ENCODE results near the gene TMEM164. TPM values are rescaled to one million over a fixed set of nuclear protein-coding genes. Genes with fewer than 3 reads are reported as not detected.

TMEM164 gene
- total RNA-seq, 1 donor from 2014 or later: 6.9 TPM

DNA sequence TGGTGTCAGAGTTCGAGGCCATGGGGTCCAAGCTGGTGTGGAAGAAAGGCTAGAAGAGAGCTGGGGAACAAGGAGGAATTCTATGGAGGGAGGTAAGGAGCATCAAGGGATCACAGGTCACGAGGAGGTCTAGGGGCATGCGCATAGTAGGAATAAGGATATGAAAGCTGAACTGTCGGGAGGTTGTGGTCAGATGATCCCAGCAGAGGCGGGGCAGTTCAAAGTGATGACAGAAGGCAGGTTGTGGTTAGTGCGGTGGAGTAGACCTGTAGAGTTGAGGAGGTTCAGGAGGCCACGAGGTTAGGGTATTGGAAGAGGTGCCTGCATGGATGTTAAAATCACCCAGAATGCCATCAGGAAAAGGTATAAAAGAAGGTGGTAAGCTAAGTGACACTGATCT, 156.3 kb downstream of the TMEM164 start:
- DNase-seq (ENCODE audit: low spot score in 2 of 2): no peak
- no peak for FAIRE-seq

DNA sequence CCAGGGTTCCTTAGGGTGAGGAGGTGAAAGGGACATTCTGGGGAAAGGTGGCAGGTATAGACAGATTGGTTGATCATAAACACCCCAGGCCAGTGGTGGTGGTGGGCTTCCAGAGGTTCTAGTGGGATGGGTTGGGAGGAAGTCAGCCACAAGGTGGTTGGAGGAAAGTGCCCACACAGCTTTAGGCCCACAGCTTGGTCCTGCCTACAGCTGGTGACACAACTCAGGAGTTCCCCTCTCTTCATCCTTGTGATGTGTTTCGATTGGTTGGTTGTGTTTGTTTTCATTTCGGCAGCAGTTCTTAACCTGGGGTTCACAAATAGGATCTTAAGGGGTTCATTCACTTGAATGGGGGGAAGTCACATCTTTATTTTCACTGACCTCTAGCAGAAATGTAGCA, 157.0 kb downstream of the TMEM164 start:
- DNase-seq (ENCODE audit: low spot score in 2 of 2): no peak
- FAIRE-seq: no peak

GRCh38 chrX:110161361-110161686, 158.4 kb downstream of the TMEM164 start:
- DNase-seq (ENCODE audit: low spot score in 2 of 2): no peak
- no peak for FAIRE-seq

- no peak for FAIRE-seq
- DNase-seq (ENCODE audit: low spot score in 2 of 2): no peak
These were observed 159.2 kb downstream of the TMEM164 start for GRCh38 chrX:110162131-110162530.

DNA sequence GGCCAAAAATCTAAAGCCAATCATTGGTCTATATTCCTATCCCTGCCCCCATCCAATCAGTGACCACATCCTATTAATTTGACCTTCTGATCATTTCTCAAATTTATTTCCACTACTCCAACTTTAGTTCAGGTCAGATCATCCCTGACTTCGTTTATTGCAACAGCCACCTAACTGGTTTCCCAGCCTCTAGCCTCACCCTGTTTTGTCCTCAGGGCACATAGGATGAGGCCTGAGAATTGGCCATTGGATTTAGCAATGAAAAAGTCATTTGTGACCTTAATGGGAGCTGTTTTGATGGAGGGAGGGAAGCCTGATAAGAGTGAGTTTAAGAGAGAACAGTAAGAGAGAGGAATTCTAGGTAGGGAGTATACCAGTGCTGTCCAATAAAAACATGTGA, 160.0 kb downstream of the TMEM164 start:
- FAIRE-seq: no peak

GRCh38 chrX:110163488-110163887, 160.6 kb downstream of the TMEM164 start:
- DNase-seq (ENCODE audit: low spot score in 2 of 2) (no peak), FAIRE-seq (no peak)

More for the DNA sequence above, 160.0 kb downstream of the TMEM164 start:
- DNase-seq (ENCODE audit: low spot score in 2 of 2): no peak

DNA sequence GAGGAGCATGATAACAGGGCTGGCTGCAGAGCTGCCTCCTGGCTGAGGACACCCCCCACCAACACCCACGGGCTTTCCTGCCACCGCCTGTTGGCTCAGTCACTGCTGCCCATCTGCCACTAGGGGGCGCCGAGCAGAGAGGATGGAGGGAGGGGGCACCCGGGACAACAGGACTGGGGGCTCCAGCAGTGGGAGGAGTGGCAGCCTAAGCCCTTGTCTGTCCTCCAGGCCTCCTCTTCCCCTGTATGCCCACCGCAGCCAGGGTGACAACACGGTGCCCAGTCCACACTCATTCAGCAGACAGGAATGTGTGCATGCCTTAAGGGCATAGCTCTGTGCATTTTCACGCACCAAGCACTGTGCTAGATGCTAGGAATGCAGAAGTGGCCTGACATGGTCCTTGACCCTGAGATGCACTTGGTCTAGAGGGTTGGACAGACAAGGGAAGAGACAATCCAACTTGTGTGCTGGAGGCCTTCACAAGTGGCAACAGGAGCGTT, 165.1 kb downstream of the TMEM164 start:
- FAIRE-seq (no peak), DNase-seq (ENCODE audit: low spot score in 2 of 2) (no peak)

DNA sequence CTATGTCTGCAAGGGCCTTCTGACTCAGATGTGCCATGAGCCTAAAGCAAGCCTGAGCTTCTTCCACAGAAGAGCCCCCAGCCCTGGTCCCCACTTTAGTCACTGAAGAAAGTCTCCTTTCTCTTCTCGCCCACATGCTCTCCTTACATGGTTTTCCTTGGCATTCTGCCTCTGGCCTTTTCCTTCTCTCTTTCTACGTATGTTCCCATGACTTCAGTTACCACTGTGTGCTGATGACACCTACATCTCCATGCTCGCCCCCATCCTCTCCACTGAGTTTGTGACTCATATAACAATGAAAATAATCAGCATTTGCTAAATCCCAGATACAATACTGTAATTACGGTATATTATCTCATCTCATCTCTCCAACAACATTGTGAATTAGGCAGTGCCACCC, 165.7 kb downstream of the TMEM164 start:
- no peak for FAIRE-seq
- DNase-seq (ENCODE audit: low spot score in 2 of 2): no peak

- DNase-seq (ENCODE audit: low spot score in 2 of 2) (no peak), FAIRE-seq (no peak)
These were observed 167.1 kb downstream of the TMEM164 start for GRCh38 chrX:110170029-110170428.

DNA sequence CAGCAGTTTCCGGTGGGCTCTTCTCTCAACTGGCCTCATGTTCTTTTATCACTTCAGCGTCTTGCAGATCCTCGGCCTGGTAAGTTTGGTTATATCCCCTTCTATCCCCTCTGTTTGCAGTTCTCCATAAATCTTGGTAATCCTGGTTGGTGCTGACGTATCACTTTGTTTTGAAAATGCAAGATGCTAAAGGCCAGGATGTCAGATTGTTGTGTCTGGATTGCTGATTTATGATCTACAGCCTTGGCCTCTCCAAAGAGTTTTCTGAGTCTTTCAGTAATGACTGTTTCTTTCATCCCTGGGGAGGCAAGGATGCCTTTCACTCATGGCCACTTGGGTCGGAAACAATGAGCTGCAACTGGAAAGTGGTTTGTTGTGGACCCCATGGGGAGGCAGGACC, 168.5 kb downstream of the TMEM164 start:
- DNase-seq (ENCODE audit: low spot score in 2 of 2) (no peak), FAIRE-seq (no peak)

GRCh38 chrX:110172215-110172614, 169.3 kb downstream of the TMEM164 start:
- DNase-seq (ENCODE audit: low spot score in 2 of 2) (no peak), FAIRE-seq (no peak)

DNA sequence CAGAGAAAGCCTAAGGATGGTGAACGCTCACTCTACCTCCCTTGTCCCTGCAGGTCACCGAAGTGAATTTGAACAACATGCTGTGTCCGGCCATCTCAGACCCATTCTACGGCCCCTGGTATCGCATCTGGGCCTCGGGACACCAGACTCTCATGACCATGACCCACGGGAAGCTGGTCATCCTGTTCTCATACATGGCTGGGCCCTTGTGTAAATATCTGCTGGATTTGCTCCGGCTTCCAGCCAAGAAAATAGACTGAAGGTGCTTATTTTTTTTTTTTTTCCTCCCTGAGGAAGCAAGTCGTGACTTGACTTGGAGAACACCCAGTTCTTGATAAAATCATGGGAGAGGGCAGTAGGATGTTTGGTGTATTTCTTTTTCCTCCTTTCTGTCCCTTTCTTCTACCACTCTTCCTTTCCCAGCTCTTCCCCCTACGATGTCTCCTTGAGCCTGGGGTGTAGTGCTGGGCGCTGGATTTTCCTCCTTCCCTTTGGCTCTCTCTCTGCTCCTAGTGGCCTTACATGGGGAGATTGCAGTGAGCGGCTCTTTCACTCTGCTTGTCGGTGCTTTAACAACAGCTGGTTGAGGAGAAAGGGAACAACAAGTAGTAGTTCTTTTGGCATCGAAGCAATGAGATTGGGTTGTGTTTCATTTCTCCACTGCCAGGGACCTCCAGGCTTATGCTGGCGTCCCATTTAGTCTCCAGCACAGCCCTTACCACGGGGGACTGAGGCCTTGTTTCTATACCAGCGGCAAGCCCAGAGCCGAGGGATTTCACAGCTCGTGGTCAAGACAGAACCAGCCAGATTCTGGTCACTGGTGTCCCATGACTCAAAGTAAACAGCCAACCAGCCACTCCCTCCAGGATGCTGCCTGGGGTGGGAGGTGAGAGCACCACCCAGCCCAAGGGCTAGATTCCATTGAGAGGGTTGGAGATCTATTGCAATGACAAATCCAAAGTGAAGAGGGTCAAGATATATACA, 170.6 kb downstream of the TMEM164 start:
- DNase-seq (ENCODE audit: low spot score in 2 of 2) (no peak), FAIRE-seq (no peak)

GRCh38 chrX:110175146-110175545, 172.2 kb downstream of the TMEM164 start:
- FAIRE-seq (no peak), DNase-seq (ENCODE audit: low spot score in 2 of 2) (no peak)

DNA sequence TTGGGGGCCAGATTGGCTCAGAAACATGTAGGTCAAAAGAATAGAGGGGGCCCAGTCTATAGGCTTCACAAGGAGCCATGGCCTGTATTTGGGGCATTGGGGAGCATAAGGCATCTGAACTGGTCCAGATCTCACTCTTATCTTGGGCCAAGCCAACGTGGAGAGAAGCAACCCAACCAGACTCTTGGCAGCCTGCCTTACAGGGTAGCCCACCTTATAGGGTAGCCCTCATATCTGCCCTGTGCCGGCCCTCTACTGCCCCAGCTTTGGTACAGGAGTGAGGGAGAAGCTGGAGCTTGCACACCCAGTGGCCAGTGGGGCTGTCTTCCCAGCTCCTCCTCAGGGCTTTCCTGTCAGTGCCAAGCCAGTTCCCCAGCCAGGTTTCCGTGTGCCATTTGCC, 172.8 kb downstream of the TMEM164 start:
- FAIRE-seq (no peak), DNase-seq (ENCODE audit: low spot score in 2 of 2) (no peak)

DNA sequence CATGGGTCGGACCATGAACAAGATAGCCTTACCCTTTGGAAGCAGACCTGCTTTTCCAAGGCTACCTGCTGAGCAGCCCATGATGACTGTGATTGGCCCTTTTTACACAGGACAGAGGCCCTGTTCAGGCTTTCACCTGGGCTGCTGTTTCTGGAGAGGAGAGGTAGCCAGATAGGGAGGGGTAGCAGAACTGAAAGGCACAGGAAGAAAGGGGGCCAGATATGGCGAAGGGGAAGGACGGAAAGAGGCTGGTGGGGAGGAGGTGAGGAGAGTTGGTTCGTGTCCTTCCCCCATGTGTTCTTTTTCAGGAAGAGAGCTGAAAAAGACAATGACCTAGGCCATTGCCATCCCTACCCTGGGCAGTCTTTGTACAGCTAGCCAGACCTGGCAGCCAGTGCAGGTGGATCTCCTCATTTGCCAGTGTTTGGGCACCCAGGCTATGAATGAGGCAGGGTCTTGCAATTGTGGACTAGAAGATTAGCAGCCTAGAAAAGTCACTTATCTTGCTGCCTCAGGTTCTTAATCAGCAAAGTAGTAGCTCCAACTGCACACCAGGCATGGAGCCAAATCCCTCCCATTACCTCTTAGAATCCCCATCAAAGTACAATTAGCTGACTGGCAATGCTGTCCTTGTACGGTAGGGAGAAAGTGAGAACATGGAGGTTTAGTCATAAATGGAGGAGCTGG, 175.4 kb downstream of the TMEM164 start:
- FAIRE-seq (no peak), DNase-seq (ENCODE audit: low spot score in 2 of 2) (no peak)

DNA sequence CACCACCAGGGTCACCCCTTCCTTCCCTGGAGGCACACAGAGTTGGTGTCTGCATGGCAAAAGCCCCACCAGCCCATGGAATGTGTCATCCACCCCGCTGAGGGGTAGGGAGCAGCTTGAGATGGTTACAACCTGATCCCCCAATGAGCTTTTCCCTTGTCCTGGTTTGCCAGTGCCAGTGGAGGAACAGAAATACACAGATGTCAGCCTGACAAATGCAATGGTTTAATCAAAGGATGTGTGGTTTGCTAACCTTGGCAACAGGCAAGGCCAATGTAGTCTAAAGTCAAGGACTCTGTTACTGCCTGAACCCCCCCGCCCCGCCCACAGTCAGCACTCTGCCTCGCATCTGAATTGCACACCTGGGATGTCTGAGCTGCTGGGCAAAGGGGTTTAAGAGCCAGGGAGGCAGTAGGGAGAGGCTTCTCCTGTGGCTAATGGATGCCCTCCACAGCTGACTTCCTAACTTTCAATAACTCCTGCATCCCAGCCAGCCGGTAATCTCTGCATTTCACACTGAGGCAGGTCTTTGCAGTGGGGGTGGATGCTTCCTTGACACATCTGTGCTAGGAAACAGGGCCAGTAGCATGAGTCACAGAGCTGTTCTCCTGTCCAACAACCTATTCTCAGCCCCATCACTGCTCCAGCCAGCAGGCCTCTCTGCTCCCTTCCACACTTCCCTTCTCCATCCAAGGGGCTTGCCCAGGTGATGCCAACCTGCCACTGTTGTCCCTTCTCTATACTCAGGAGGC, 177.4 kb downstream of the TMEM164 start:
- no peak for FAIRE-seq

DNA sequence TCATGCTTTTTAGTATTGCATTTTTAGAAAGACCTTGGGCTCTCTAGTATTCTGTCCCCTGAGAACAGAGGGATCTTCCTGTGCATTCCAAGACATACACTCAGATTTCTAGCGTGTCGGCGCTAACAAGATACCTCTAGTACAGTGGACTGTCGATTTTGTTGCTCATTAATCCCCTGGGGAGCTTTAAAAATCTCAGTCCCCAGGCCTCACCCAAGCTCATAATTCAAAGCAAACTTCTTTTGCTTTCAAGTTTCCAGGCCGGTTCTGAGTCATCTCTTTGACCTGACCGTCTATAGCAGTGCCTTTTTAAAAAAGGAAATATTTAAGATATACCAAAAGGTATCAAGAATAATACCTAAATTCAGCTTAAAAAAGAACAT, 178.0 kb downstream of the TMEM164 start:
- DNase-seq (ENCODE audit: low spot score in 2 of 2) (no peak), FAIRE-seq (no peak)

More for the DNA sequence above, 177.4 kb downstream of the TMEM164 start:
- no peak for DNase-seq (ENCODE audit: low spot score in 2 of 2)

- DNase-seq (ENCODE audit: low spot score in 2 of 2) (no peak), FAIRE-seq (no peak)
These were observed 178.7 kb downstream of the TMEM164 start for GRCh38 chrX:110181459-110182137.

- no peak for DNase-seq (ENCODE audit: low spot score in 2 of 2)
- no peak for FAIRE-seq
These were observed 179.4 kb downstream of the TMEM164 start for GRCh38 chrX:110182362-110182761.

GRCh38 chrX:110182865-110183264, 180.0 kb downstream of the TMEM164 start:
- DNase-seq (ENCODE audit: low spot score in 2 of 2): no peak
- FAIRE-seq: no peak

Measured in frontal cortex (tissue), 4 donors.